GM12878 (cell line): ENCODE data around the gene PLCB4. TPM values are rescaled to one million over a fixed set of nuclear protein-coding genes. Genes with fewer than 3 reads are reported as not detected.

Experiments used
- ATAC-seq: fragments of 200-7000 bp; cut with Tn5 transposase; 3 replicates; pipeline ENCODE4 v1.9.1; 2020; ENCODE audit warnings: mild to moderate bottlenecking, moderate library complexity
- BruUV-seq: library from RNA; stranded (reverse); fragments of 400-500 nt; replicated peaks from 2 replicates; lab custom pipeline; 2021; lab: Mats Ljungman, UMichigan
- CTCF ChIA-PET: fragments of 300-600 bp; sonication (Branson Sonifier 250); formaldehyde crosslinking; extraction: SDS; loops from one replicate; lab custom pipeline; 2021; ENCODE audit warnings: inconsistent platforms; lab: Yijun Ruan, JAX
- POLR2A ChIA-PET: fragments of 350-600 bp; formaldehyde crosslinking; extraction: SDS; loops from one replicate; lab custom pipeline; 2021; ENCODE audit warnings: inconsistent platforms; lab: Charles Lee
- RAD21 ChIA-PET: fragments of 300-600 bp; sonication (Branson Sonifier 250); formaldehyde crosslinking; loops from one replicate; lab custom pipeline; 2023; ENCODE audit warnings: antibody characterized with exemption; ENCODE audit not compliant: unreplicated experiment; lab: Charles Lee
- SMC1A ChIA-PET: fragments of 300-600 bp; sonication (Branson Sonifier 250); formaldehyde crosslinking; loops from one replicate; lab custom pipeline; 2023; ENCODE audit not compliant: unreplicated experiment, uncharacterized antibody; lab: Charles Lee
- DNase-seq: peaks from one replicate; pipeline ENCODE4 v3.0.0-alpha.2; 2011; ENCODE audit warnings: low read depth, low spot score
- FAIRE-seq: peaks from 3 replicates; lab custom pipeline; 2011; peaks lifted over from hg19 to GRCh38; lab: Jason Lieb, UNC
- H2AFZ ChIP-seq: 2 replicates; pipeline ENCODE4 v1.6.0; 2011; ENCODE audit warnings: low read depth, low read length, control low read depth; ENCODE audit not compliant: control insufficient read depth
- H3K27ac ChIP-seq: 2 replicates; pipeline ENCODE4 v1.5.1; 2011; ENCODE audit warnings: control low read depth; ENCODE audit not compliant: control insufficient read depth, insufficient read depth
- H3K27me3 ChIP-seq, 2 experiments: replicated peaks in 1 of 2; 2 replicates each; pipeline versions ENCODE4 v1.6.0 to v1.6.1; 2011; ENCODE audit warnings: low read length in 1 of 2; ENCODE audit not compliant: control insufficient read depth in 2 of 2, insufficient read depth in 2 of 2
- H3K36me3 ChIP-seq, 2 experiments: 2 replicates each; pipeline ENCODE4 v1.5.1; 2011; ENCODE audit warnings: low read length in 1 of 2; ENCODE audit not compliant: control insufficient read depth in 2 of 2, insufficient read depth in 2 of 2
- H3K4me1 ChIP-seq: 2 replicates; pipeline ENCODE4 v1.6.1; 2011; ENCODE audit warnings: mild to moderate bottlenecking, low read length, moderate library complexity, mixed read lengths; ENCODE audit not compliant: control insufficient read depth, insufficient read depth
- H3K4me2 ChIP-seq: 2 replicates; pipeline ENCODE4 v1.6.0; 2011; ENCODE audit warnings: control low read depth; ENCODE audit not compliant: control insufficient read depth, insufficient read depth
- H3K4me3 ChIP-seq: fragments of 200-600 bp; sonication (generic); 2 replicates; pipeline ENCODE4 v1.5.1; 2016
- H3K79me2 ChIP-seq: 2 replicates; pipeline ENCODE4 v1.6.0; 2011; ENCODE audit warnings: low read length; ENCODE audit not compliant: control insufficient read depth, insufficient read depth
- H3K9ac ChIP-seq: 2 replicates; pipeline ENCODE4 v1.8.0; 2011; ENCODE audit warnings: low read length, control low read depth, mixed read lengths; ENCODE audit not compliant: control insufficient read depth, insufficient read depth
- H3K9me3 ChIP-seq: replicated peaks from 3 replicates; pipeline ENCODE4 v1.5.1; 2011; ENCODE audit warnings: mild to moderate bottlenecking, low read length; ENCODE audit not compliant: control insufficient read depth, insufficient read depth
- H4K20me1 ChIP-seq: 2 replicates; pipeline ENCODE4 v1.6.0; 2011; ENCODE audit not compliant: control insufficient read depth, insufficient read depth
- CBFB ChIP-seq: IDR thresholded peaks from 2 replicates; pipeline ENCODE4 v1.6.1; 2016; ENCODE audit warnings: antibody characterized with exemption, low read depth
- CBX3 ChIP-seq: fragments of 200-600 bp; sonication (generic); IDR thresholded peaks from 2 replicates; pipeline ENCODE4 v1.6.1; 2016; ENCODE audit warnings: low read depth, borderline replicate concordance
- ETV6 ChIP-seq, 2 experiments: fragments of 450-650 bp in 1 of 2; IDR thresholded peaks in 1 of 2; conservative IDR thresholded peaks in 1 of 2; 2 replicates each; pipeline ENCODE4 v1.6.1; 2014; ENCODE audit warnings: antibody characterized with exemption in 1 of 2, borderline replicate concordance in 1 of 2, low read depth in 1 of 2, mild to moderate bottlenecking in 1 of 2, moderate library complexity in 1 of 2
- JUND ChIP-seq: IDR thresholded peaks from 2 replicates; pipeline ENCODE4 v1.6.1; 2012; ENCODE audit warnings: low read depth, mild to moderate bottlenecking, low read length, improper control_type of control experiment, moderate library complexity
- KLF5 ChIP-seq: fragments of 450-650 bp; IDR thresholded peaks from 2 replicates; pipeline ENCODE4 v1.6.1; 2014; ENCODE audit warnings: mild to moderate bottlenecking; ENCODE audit not compliant: partially characterized antibody
- MEF2A ChIP-seq: IDR thresholded peaks from 2 replicates; pipeline ENCODE4 v1.6.1; 2011; ENCODE audit warnings: low read depth, mild to moderate bottlenecking, low read length, moderate library complexity; ENCODE audit not compliant: insufficient read depth
- SIX5 ChIP-seq: IDR thresholded peaks from 2 replicates; pipeline ENCODE4 v1.6.1; 2011; ENCODE audit warnings: mild to moderate bottlenecking, low read depth, low read length, moderate library complexity; ENCODE audit not compliant: severe bottlenecking
- SKIL ChIP-seq: fragments of 450-650 bp; IDR thresholded peaks from 2 replicates; pipeline ENCODE4 v1.6.1; 2017; ENCODE audit warnings: mild to moderate bottlenecking, low read depth, inconsistent platforms; ENCODE audit not compliant: poor library complexity, severe bottlenecking
- USF1 ChIP-seq: IDR thresholded peaks from 2 replicates; pipeline ENCODE4 v1.6.1; 2011; ENCODE audit warnings: borderline replicate concordance, low read depth, mild to moderate bottlenecking, moderate library complexity, mixed read lengths, low read length; ENCODE audit not compliant: insufficient read depth; ENCODE audit errors: extremely low read length
- YBX1 ChIP-seq: fragments of 450-650 bp; IDR thresholded peaks from 2 replicates; pipeline ENCODE4 v1.6.1; 2016; ENCODE audit warnings: antibody characterized with exemption
- YY1 ChIP-seq: IDR thresholded peaks from 2 replicates; pipeline ENCODE4 v1.6.1; 2011; ENCODE audit warnings: low read depth, mild to moderate bottlenecking, low read length
- WGBS: methylation state at CpG from one replicate; pipeline ENCODE4 v1.1.6; 2016; ENCODE audit warnings: low lambda C conversion rate; ENCODE audit not compliant: insufficient replicate concordance, insufficient coverage; ENCODE audit errors: missing lambda C conversion rate; 5-methylcytosine and 5-hydroxymethylcytosine counted together
- in situ Hi-C: fragments of 300-500 bp; cut with MboI; formaldehyde crosslinking; loops from 9 replicates; pipeline ENCODE4 v1.14.3; 2018; ENCODE audit warnings: mixed read lengths
- intact Hi-C: fragments of 100-400 bp; cut with micrococcal nuclease; formaldehyde crosslinking; loops from one replicate; pipeline ENCODE4 v1.14.2; 2022; ENCODE audit not compliant: unreplicated experiment
- polyA plus RNA-seq, 11 experiments: library from polyadenylated mRNA; depleted of rRNA in 4 of 11; unstranded in 6 of 11; stranded (reverse) in 5 of 11; fragments of >200 nt; fragmentation: Nextera tagmentation in 4 of 11; fragmentation: Illumina TruSeq in 1 of 11; extraction: Ambion mirVana in 4 of 11; extraction: Trizol in 1 of 11; gene quantifications; 1 replicate in 1 of 11; 2 replicates in 10 of 11; pipeline versions ENCODE4 v1.2.1 to v1.2.3, GENCODE V29; 2011 to 2016; ENCODE audit warnings: inconsistent platforms in 2 of 11, missing spikeins in 2 of 11, low read depth in 1 of 11
- total RNA-seq, 4 experiments: library from RNA; depleted of rRNA in 3 of 4; stranded (reverse); fragments of >200 nt in 3 of 4; fragmentation: Illumina TruSeq in 1 of 4; extraction: Trizol in 1 of 4; gene quantifications; 2 replicates each; pipeline versions ENCODE4 v1.2.1 to v1.2.3, GENCODE V29; 2013 to 2021
- TF ChIP-seq, protein P1 (sequence below): fragments of 450-650 bp; IDR thresholded peaks from 2 replicates; pipeline ENCODE4 v1.6.1; 2018; ENCODE audit warnings: mild to moderate bottlenecking, low read depth, moderate library complexity; ENCODE audit not compliant: partially characterized antibody
- TF ChIP-seq, protein P2 (sequence below): fragments of 450-650 bp; IDR thresholded peaks from 2 replicates; pipeline ENCODE4 v1.6.1; 2016; ENCODE audit warnings: mild to moderate bottlenecking
- TF ChIP-seq, protein P3 (sequence below): fragments of 450-650 bp; IDR thresholded peaks from 2 replicates; pipeline ENCODE4 v1.6.1; 2017; ENCODE audit warnings: borderline replicate concordance

PLCB4 gene
- total and polyA plus RNA-seq, 10 of the 15 experiments (the other 5 are each of a cell fraction or from before 2014, with no cell fraction given) = not detected

DNA sequence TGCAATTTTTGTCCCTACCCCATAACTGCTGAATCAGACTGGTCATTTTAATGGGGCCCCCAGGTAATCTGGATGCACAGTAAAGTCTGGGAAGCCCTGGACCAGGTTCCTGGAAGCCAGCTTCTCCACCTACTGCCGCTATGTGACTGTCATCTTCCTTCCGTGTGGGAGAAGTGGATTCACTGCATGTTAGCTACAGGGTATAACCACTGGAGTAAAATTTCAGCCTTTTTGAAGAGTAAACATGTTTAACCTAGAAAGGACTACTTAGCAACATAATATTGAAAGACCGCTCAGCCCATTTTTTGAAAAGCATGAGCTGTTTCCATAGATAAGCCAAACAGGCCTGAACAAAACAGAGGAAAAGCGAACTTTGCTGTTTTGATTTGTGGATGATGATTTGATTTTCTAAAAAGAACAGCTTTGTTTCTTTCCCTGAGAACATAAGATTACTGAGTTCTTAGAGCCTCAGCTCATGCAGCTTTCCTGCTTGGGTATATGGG is 208.1 kb downstream of the PLCB4 start:
- Histone ChIP-seq H3K79me2 (no peaks in the 10 kb centered on the region), H3K9ac (no peak overlapping the region), H4K20me1 (no peaks in the 10 kb centered on the region), H3K4me1 (no peaks in the 10 kb centered on the region), H2AFZ (no peak overlapping the region), H3K4me2 (no peak overlapping the region), H3K36me3 (no peaks in the 10 kb centered on the region), H3K4me3 (no peak overlapping the region), H3K27me3 (peaks cover 0 to 3% of the 10 kb centered on the region in 2 experiments; a peak in 2 of 4 replicates), H3K27ac (no peak overlapping the region), H3K9me3 (no peaks in the 10 kb centered on the region)
- ATAC-seq (no peak), FAIRE-seq (no peak), DNase-seq (no peak)
- intact Hi-C loops (no loop called here), in situ Hi-C loops (no loop called here)
- ChIA-PET CTCF (no interaction called here), SMC1A (no interaction called here), POLR2A (no interaction called here), RAD21 (no interaction called here)
- BruUV-seq = no TSS peak
- 2% methylated on average over 4 of the region's 4 CpGs for WGBS
- TF ChIP-seq USF1 (no peak), SIX5 (no peak), SKIL (no peak), KLF5 (no peak), JUND (no peak), ETV6 (conservative IDR thresholded peaks at IDR 0.05 in 1 of 2, IDR thresholded peaks at IDR 0.05 in 1 of 2; ENCODE audit: borderline replicate concordance in 1 of 2, low read depth in 1 of 2) (no peak), CBX3 (no peak), CBFB (no peak), MEF2A (no peak), YY1 (no peak), YBX1 (no peak)
- TF ChIP-seq, protein P1, sequence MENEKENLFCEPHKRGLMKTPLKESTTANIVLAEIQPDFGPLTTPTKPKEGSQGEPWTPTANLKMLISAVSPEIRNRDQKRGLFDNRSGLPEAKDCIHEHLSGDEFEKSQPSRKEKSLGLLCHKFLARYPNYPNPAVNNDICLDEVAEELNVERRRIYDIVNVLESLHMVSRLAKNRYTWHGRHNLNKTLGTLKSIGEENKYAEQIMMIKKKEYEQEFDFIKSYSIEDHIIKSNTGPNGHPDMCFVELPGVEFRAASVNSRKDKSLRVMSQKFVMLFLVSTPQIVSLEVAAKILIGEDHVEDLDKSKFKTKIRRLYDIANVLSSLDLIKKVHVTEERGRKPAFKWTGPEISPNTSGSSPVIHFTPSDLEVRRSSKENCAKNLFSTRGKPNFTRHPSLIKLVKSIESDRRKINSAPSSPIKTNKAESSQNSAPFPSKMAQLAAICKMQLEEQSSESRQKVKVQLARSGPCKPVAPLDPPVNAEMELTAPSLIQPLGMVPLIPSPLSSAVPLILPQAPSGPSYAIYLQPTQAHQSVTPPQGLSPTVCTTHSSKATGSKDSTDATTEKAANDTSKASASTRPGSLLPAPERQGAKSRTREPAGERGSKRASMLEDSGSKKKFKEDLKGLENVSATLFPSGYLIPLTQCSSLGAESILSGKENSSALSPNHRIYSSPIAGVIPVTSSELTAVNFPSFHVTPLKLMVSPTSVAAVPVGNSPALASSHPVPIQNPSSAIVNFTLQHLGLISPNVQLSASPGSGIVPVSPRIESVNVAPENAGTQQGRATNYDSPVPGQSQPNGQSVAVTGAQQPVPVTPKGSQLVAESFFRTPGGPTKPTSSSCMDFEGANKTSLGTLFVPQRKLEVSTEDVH = no peak
- TF ChIP-seq, protein P2, sequence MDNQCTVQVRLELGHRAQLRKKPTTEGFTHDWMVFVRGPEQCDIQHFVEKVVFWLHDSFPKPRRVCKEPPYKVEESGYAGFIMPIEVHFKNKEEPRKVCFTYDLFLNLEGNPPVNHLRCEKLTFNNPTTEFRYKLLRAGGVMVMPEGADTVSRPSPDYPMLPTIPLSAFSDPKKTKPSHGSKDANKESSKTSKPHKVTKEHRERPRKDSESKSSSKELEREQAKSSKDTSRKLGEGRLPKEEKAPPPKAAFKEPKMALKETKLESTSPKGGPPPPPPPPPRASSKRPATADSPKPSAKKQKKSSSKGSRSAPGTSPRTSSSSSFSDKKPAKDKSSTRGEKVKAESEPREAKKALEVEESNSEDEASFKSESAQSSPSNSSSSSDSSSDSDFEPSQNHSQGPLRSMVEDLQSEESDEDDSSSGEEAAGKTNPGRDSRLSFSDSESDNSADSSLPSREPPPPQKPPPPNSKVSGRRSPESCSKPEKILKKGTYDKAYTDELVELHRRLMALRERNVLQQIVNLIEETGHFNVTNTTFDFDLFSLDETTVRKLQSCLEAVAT = no peak
- TF ChIP-seq, protein P3, sequence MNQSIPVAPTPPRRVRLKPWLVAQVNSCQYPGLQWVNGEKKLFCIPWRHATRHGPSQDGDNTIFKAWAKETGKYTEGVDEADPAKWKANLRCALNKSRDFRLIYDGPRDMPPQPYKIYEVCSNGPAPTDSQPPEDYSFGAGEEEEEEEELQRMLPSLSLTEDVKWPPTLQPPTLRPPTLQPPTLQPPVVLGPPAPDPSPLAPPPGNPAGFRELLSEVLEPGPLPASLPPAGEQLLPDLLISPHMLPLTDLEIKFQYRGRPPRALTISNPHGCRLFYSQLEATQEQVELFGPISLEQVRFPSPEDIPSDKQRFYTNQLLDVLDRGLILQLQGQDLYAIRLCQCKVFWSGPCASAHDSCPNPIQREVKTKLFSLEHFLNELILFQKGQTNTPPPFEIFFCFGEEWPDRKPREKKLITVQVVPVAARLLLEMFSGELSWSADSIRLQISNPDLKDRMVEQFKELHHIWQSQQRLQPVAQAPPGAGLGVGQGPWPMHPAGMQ = no peak
